Measurements from ENCODE around the gene AMER2. TPM values are rescaled to one million over a fixed set of nuclear protein-coding genes. Genes with fewer than 3 reads are reported as not detected.

AMER2 gene
- polyA plus RNA-seq, 1 of the 3 experiments (the other 2 are of a cell fraction): not detected

DNA sequence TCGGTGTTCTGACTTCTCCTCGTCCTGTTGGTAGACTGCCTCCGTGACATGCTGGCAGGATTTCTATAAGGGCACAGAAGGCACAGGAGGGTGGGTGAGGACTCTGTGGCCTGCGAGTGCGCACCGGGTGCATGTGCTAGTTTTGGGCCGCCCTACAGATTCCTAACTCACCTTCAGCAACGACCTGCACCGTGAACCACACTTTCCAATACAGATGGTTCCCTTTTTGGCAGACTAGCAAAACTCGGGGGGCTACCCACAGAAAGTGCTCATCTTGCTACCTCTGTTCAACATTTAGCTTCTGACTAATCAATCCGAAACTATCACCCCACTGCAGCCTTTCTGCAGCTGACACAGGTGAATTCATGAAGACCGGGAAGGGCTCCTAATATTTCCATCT, 14.1 kb upstream of the AMER2 start (continued):
- TF ChIP-seq IRF3 (IDR thresholded peaks at IDR 0.05; ENCODE audit: low read depth, low read length) (no peak), POLR2AphosphoS5 (IDR thresholded peaks at IDR 0.05; ENCODE audit: low read depth, low read length) (no peak), MXI1 (IDR thresholded peaks at IDR 0.05; ENCODE audit: low read depth, low read length) (no peak), TEAD4 (IDR thresholded peaks at IDR 0.05; ENCODE audit: borderline replicate concordance, insufficient read depth) (no peak), USF2 (IDR thresholded peaks at IDR 0.05; ENCODE audit: borderline replicate concordance, low read depth, low read length) (no peak), FOSL2 (IDR thresholded peaks at IDR 0.05; ENCODE audit: borderline replicate concordance, low read depth) (no peak), NFIC (IDR thresholded peaks at IDR 0.05; ENCODE audit: borderline replicate concordance) (no peak), EP300 (IDR thresholded peaks at IDR 0.05; ENCODE audit: borderline replicate concordance in 1 of 2, low read depth in 1 of 2, low read length in 1 of 2) (no peak)

DNA sequence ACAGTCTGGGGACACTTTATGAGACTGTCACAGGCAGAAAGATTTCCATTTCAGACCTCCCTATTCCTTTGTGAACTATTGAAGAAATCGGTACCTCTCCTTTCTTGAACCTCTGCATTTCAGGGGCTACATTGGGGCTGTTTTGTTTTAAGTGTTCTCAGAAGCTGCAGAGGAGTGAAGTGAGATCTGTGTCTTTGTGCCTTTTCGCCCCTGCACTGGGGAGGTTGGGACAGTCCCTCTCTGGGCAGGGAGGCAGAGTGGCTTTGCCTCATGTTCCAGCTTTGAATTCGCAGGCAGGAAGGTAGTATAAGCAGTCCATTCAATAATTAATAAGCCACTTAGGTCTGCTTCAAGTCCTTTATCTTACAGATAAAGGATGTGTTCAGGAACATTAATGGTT, 9.5 kb upstream of the AMER2 start:
- peaks cover 14% of the 10 kb centered on the region; the same call in 1 of the 2 replicates for H3K27me3 ChIP-seq (ENCODE audit: insufficient read depth)
- POLR2A ChIA-PET: no interaction called here
- no peaks in the 10 kb centered on the region for H3K9me3 ChIP-seq
- 9% methylated on average over 3 of the region's 3 CpGs for WGBS (ENCODE audit: low lambda C conversion rate)
- H3K4me3 ChIP-seq (ENCODE audit: low read depth in 2 of 2, low read length in 1 of 2): no peak overlapping the region
- no peaks in the 10 kb centered on the region for H3F3A ChIP-seq (replicated peaks; ENCODE audit: insufficient read depth)
- CTCF ChIA-PET: interaction anchor here (1.2 kb wide), 1 partner anchor 13 kb away, joined by 3 read pairs; no protein-coding TSS in a partner anchor
- no peaks in the 10 kb centered on the region; a peak in 1 of 4 replicates for H3K4me1 ChIP-seq (ENCODE audit: control insufficient read depth in 1 of 2, insufficient read depth in 2 of 2, low read depth in 1 of 2, low read length in 1 of 2)
- no peak overlapping the region for H3K4me2 ChIP-seq
- no peaks in the 10 kb centered on the region for H3K79me2 ChIP-seq (ENCODE audit: insufficient read depth)
- H4K20me1 ChIP-seq (ENCODE audit: insufficient read depth): no peaks in the 10 kb centered on the region
- H2AFZ ChIP-seq (ENCODE audit: low read depth): no peak overlapping the region
- TF ChIP-seq TEAD4 (IDR thresholded peaks at IDR 0.05; ENCODE audit: borderline replicate concordance, insufficient read depth) (no peak), RFX5 (IDR thresholded peaks at IDR 0.05; ENCODE audit: low read length) (no peak), YY1 (IDR thresholded peaks at IDR 0.05; ENCODE audit: low read depth) (no peak), USF2 (IDR thresholded peaks at IDR 0.05; ENCODE audit: borderline replicate concordance, low read depth, low read length) (no peak)
- H3K27ac ChIP-seq (ENCODE audit: low read depth in 2 of 2, low read length in 1 of 2): no peak overlapping the region
- no peak overlapping the region for H3K9ac ChIP-seq
- no peak for DNase-seq
- H3K36me3 ChIP-seq (replicated peaks in 1 of 2; ENCODE audit: control insufficient read depth in 1 of 2, insufficient read depth in 2 of 2, low read length in 1 of 2): no peaks in the 10 kb centered on the region
- no peaks in the 10 kb centered on the region for H3K9me2 ChIP-seq
